Measurements from ENCODE around the gene ARHGAP1. TPM values are rescaled to one million over a fixed set of nuclear protein-coding genes. Genes with fewer than 3 reads are reported as not detected.
A peak's percentile ranks its signal among the peaks of the same experiment; 100 is the strongest.
"Not testable (repeated sequence)": the region's sequence is repeated elsewhere in the genome, so short reads cannot be mapped to it uniquely, and the experiment has no call there.

Gene ARHGAP1
- total and polyA plus RNA-seq, 7 donors = 12.5 to 36.1 (median 27.7) TPM

- H3K27ac ChIP-seq = no peak overlapping the region
- no peaks in the 10 kb centered on the region for H3K9me3 ChIP-seq
- no peak overlapping the region for H3K4me3 ChIP-seq
- no peak for TF ChIP-seq CTCF (IDR thresholded peaks at IDR 0.05)
- WGBS, 3 donors = 56 to 61% (median 60%) methylated on average over 10 of the region's 10 CpGs
- H3K36me3 ChIP-seq (ENCODE audit: insufficient read depth in 1 of 2, low read depth in 1 of 2) = peaks cover 6 to 76% of the 10 kb centered on the region in 2 donors
- DNase-seq = no peak
- intact Hi-C loops (cut with DNase I) = loop anchor here in 1 of 2 donors (5.0 kb wide), 1 partner anchor 85 kb away; no protein-coding TSS in a partner anchor
- H3K4me1 ChIP-seq = peaks cover 17% of the 10 kb centered on the region
- no peaks in the 10 kb centered on the region for H3K27me3 ChIP-seq (ENCODE audit: insufficient read depth in 3 of 3, low read length in 2 of 3)
- no peak for ATAC-seq
These were observed 28.5 kb downstream of the ARHGAP1 start for GRCh38 chr11:46671958-46672315.

GRCh38 chr11:46670521-46670920, 29.9 kb downstream of the ARHGAP1 start:
- H3K4me3 ChIP-seq; H3K27ac ChIP-seq; DNase-seq; ATAC-seq; H3K27me3 ChIP-seq (ENCODE audit: insufficient read depth in 3 of 3, low read length in 2 of 3); H3K9me3 ChIP-seq: not testable (repeated sequence)
- intact Hi-C loops (cut with DNase I) = loop anchor here in 1 of 2 donors (5.0 kb wide), 1 partner anchor 87 kb away; no protein-coding TSS in a partner anchor
- Histone ChIP-seq H3K4me1 (peaks cover 12% of the 10 kb centered on the region), H3K36me3 (ENCODE audit: insufficient read depth in 1 of 2, low read depth in 1 of 2) (peaks cover 6 to 84% of the 10 kb centered on the region in 2 donors)
- WGBS, 3 donors = 88 to 95% (median 88%) methylated on average over 3 of the region's 3 CpGs

- Histone ChIP-seq H3K27ac (no peak overlapping the region), H3K4me1 (peaks cover 4% of the 10 kb centered on the region), H3K9me3 (no peaks in the 10 kb centered on the region), H3K27me3 (ENCODE audit: insufficient read depth in 3 of 3, low read length in 2 of 3) (no peaks in the 10 kb centered on the region), H3K4me3 (no peak overlapping the region), H3K36me3 (ENCODE audit: insufficient read depth in 1 of 2, low read depth in 1 of 2) (peaks cover 6 to 91% of the 10 kb centered on the region in 2 donors)
- ATAC-seq = peak; percentile 38 to 70 (median 61)
- 72 to 94% (median 72%) methylated on average over 3 of the region's 3 CpGs for WGBS, 3 donors
- intact Hi-C loops (cut with DNase I) = loop anchor here (5.0 to 10.0 kb wide), 2 partner anchors 88 to 95 kb away; no protein-coding TSS in a partner anchor
- DNase-seq = no peak
- TF ChIP-seq CTCF (IDR thresholded peaks at IDR 0.05) = peak; percentile 43
These were observed 30.7 kb downstream of the ARHGAP1 start for GRCh38 chr11:46669711-46670139.

- no peak for TF ChIP-seq CTCF (IDR thresholded peaks at IDR 0.05)
- peaks cover 6 to 96% of the 10 kb centered on the region in 2 donors for H3K36me3 ChIP-seq (ENCODE audit: insufficient read depth in 1 of 2, low read depth in 1 of 2)
- 72 to 89% (median 79%) methylated on average over 12 of the region's 12 CpGs for WGBS, 3 donors
- H3K27me3 ChIP-seq (ENCODE audit: insufficient read depth in 3 of 3, low read length in 2 of 3) = no peaks in the 10 kb centered on the region
- H3K27ac ChIP-seq = no peak overlapping the region
- H3K9me3 ChIP-seq = no peaks in the 10 kb centered on the region
- intact Hi-C loops (cut with DNase I) = loop anchor here in 1 of 2 donors (10.0 kb wide), 1 partner anchor 96 kb away; no protein-coding TSS in a partner anchor
- H3K4me3 ChIP-seq = no peak overlapping the region
- DNase-seq (no peak), ATAC-seq (no peak)
- no peaks in the 10 kb centered on the region for H3K4me1 ChIP-seq
These were observed 31.8 kb downstream of the ARHGAP1 start for GRCh38 chr11:46668480-46669085.

GRCh38 chr11:46667043-46667481, 33.4 kb downstream of the ARHGAP1 start:
- Histone ChIP-seq H3K4me1 (no peaks in the 10 kb centered on the region), H3K4me3 (no peak overlapping the region), H3K36me3 (ENCODE audit: insufficient read depth in 1 of 2, low read depth in 1 of 2) (peaks cover 9 to 96% of the 10 kb centered on the region in 2 donors), H3K27ac (no peak overlapping the region), H3K27me3 (ENCODE audit: insufficient read depth in 3 of 3, low read length in 2 of 3) (no peaks in the 10 kb centered on the region), H3K9me3 (no peaks in the 10 kb centered on the region)
- ATAC-seq (peak in 1 of 4 donors; percentile 18), DNase-seq (peak in 1 of 2 donors; percentile 66)
- intact Hi-C loops (cut with DNase I) = loop anchor here in 1 of 2 donors (10.0 kb wide), 1 partner anchor 98 kb away; no protein-coding TSS in a partner anchor
- TF ChIP-seq CTCF (IDR thresholded peaks at IDR 0.05) = no peak
- 49 to 62% (median 59%) methylated on average over 2 of the region's 2 CpGs for WGBS, 3 donors
